CD4-positive, alpha-beta T cell treated with Interleukin-6 at 100 ng/mL for 8 hours (primary cell): Measurements from ENCODE around the gene SERPINB13.

ENCODE experiments used
- DNase-seq: peaks from one replicate; pipeline ENCODE4 v3.0.0-alpha.2; 2020; ENCODE audit warnings: mixed read lengths, low spot score

Gene SERPINB13, protein sequence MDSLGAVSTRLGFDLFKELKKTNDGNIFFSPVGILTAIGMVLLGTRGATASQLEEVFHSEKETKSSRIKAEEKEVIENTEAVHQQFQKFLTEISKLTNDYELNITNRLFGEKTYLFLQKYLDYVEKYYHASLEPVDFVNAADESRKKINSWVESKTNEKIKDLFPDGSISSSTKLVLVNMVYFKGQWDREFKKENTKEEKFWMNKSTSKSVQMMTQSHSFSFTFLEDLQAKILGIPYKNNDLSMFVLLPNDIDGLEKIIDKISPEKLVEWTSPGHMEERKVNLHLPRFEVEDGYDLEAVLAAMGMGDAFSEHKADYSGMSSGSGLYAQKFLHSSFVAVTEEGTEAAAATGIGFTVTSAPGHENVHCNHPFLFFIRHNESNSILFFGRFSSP

GRCh38 chr18:63586966-63587365 is at the start of gene SERPINB13:
TSS of gene SERPINB13 (plus strand) at chr18:63587343. CDS start at chr18:63588668, 1,325 bp downstream.
- no peak for DNase-seq

DNA sequence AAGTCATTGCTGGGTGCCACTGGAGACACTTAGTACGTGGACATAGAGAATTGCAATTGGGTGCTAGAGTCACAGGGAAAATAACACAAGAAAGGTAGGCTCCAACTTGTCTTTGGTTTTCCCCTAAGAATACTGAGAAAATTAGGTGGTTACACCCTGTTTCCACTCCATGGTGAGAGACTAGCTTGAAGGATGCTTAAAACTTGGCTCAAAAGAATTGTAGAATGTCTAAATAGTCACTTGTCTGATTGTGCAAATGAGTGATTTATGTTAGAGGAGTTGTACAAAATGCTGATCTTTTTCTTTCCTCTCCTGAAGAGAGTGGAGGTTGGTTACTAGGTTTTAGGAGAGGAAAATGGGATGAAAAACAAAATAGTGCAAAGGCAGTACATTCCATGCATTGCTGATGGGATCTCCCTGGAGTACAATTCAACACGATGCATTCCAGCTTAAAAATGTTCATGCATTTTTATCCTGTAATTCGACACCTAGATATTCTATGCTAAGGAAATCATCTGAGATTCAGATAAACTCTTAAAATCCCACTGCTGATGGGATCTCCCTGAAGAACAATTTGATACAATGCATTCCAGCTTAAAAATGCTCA is 47.1 kb upstream of the SERPINB13 start:
- DNase-seq: no peak

- no peak for DNase-seq
Measured at GRCh38 chr18:63542069-63542468, 45.1 kb upstream of the SERPINB13 start, which contains the start of gene SERPINB12. TSS of gene SERPINB12 (plus strand) at chr18:63542369. CDS start at chr18:63556160, 13,791 bp downstream.

DNA sequence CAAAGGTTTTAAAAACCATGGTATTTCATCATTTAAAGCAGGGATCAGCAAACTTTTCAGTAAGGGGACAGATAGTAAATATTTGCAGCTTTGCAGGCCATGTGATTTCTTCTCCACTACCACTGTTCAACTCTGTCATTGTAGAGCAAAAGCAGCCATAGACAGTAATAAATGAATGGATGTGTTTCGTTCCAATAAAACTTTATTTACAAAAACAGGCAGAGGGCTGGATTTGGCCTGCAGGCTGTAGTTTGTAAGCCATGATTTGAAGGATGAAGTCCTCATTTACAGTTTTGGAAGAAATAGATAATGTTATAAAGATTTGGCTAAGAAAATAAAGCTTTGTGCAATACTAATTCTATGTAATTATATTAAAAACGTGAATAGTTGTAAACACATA is 43.1 kb upstream of the SERPINB13 start:
- DNase-seq: no peak

- no peak for DNase-seq
Measured at GRCh38 chr18:63545000-63545399, 42.1 kb upstream of the SERPINB13 start.

DNA sequence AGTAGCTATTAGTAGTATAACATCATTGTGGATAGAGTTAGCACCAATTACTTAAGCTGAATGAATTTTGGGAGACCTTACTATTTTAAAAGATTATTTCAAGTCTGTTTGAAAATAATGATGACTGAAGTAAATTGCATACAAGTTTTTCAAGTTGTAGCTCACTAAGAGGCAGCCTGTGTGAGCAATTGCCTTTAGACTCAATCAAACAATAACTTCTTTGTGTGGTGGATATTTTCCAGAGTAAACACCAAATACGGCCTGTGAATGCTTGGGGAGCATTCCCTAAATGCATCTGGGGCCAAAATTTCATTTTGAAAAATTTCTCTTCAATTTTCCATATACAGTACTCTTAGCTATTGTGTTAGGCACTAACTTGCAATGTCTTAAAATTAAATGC is 37.1 kb upstream of the SERPINB13 start:
- DNase-seq: no peak

- DNase-seq: no peak
Measured at GRCh38 chr18:63551769-63552168, 35.4 kb upstream of the SERPINB13 start.

DNA sequence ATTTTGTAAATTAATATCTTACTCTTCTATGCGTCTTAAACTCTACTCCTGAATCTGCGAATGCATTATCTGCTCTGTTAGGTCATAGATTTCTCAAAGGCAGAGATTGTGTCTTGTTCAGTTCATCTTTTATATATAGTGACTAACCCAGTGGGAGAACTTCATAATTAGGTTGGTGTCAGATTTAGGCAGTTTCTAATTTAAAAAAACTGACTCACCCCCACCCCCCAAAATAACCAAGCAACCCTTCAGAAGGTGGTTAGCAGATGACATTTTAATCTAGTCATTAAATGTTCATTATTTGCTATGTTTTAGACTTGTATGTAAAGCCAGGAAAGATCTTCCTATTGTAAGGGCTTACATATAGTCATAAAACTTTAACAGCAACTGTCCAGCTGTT is 34.6 kb upstream of the SERPINB13 start:
- no peak for DNase-seq

- no peak for DNase-seq
Measured at GRCh38 chr18:63553081-63553480, 34.1 kb upstream of the SERPINB13 start.

- no peak for DNase-seq
Measured at GRCh38 chr18:63559567-63560491, 27.3 kb upstream of the SERPINB13 start.

DNA sequence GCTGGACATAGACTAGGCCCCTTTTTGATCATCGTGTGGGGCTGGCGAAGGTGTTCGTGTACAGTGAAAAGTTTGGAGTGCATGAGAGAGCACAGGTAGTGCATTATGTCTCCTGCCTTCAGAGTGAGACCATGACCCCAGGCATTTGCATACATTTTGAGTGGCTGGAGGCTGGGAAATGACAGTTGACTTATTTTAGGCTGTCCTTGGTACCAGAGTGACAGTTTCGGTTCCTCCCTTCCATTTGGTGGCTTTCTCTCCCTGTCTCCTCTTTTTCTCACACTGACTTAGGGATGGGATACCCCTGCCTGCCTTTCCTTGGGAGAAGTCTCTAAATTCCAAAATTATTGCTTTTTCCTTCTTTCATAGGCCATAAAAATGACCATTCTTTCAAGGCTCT is 24.9 kb upstream of the SERPINB13 start:
- no peak for DNase-seq

- no peak for DNase-seq
Measured at GRCh38 chr18:63564021-63564420, 23.1 kb upstream of the SERPINB13 start.

GRCh38 chr18:63564561-63564960 is 22.6 kb upstream of the SERPINB13 start:
- DNase-seq: no peak

GRCh38 chr18:63567276-63567675 is 19.9 kb upstream of the SERPINB13 start:
- DNase-seq: no peak

GRCh38 chr18:63567825-63568224 is 19.3 kb upstream of the SERPINB13 start:
- no peak for DNase-seq

DNA sequence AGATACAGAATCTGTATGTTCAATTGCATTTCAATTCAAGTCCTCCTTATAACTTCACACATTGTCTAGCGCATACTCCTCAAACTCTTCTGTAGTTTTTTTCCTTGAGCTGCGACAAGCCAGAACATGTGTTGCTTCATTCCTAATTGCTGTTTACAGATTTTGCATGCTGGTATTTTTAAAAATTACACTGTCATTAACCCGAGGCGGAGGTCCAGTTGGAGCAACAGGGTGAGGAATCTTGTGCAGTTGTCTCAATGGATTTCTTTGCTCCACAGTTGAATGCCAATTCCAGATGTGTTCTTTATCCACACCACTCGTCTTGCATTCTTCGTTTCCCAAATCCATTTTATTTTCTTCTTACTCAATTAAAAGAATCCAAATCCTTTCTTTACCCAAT is 16.4 kb upstream of the SERPINB13 start:
- DNase-seq: no peak

GRCh38 chr18:63575681-63576080 is 11.5 kb upstream of the SERPINB13 start:
- DNase-seq: no peak

DNA sequence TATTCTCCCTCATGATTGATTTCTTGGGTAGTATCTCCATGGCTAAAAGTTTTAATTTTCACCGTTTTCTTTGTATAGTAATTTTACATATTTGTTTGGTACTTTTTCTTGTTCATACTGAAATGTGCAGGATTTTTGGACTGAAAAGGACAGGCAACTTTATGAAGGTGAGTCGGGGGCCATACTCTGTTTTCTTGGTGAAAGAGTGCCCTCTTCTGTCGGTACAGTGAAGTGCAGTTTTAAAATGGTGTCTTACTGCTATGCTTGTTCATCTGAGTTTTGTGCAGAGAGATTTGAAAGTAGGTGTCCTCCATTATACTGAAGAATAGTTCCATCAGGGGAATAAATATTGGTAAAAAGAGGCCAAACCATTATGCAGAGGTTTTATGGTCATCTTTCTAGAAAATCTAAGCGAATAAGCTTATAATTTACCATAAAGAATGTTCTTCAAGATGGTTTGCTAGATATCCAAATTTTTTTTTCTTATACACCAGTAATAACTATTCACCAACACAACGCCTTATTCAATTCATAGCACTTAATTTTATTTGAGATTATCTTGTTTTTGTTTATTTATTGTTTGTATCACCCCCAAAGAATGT is 8.7 kb upstream of the SERPINB13 start:
- DNase-seq: no peak

- no peak for DNase-seq
Measured at GRCh38 chr18:63579616-63580015, 7.5 kb upstream of the SERPINB13 start.

- DNase-seq: no peak
Measured at GRCh38 chr18:63585988-63586387, 1.2 kb upstream of the SERPINB13 start.

DNA sequence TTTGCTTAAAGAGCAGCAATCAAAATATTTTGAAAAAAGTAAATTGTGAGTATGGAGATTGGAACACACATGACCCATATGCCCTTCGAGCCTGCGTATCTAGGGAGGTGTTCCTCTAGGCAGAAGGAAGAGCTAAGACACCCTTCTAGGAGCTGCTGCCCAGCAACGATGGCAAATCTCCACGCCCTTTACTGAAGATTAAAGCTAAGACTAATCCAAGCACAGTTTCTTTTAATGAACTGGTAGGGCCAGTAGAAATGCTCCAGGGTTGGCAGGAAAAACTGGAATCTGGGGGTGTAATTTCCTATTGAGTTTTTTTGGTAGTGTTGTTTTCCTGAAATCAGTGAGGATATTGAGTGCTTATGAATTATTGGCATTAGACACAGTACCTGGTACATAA is 712 bp upstream of the SERPINB13 start:
- DNase-seq: no peak

GRCh38 chr18:63588909-63589308 is 1.8 kb downstream of the SERPINB13 start:
- no peak for DNase-seq
